GM18867 (cell line): Measurements from ENCODE around the gene CEACAM7.
"Not testable (repeated sequence)": the region's sequence is repeated elsewhere in the genome, so short reads cannot be mapped to it uniquely, and the experiment has no call there.

ENCODE experiments used
- ATAC-seq: cut with Tn5 transposase; IDR thresholded peaks from one replicate; pipeline ENCODE4 v1.9.1; 2021; ENCODE audit warnings: mild to moderate bottlenecking, moderate library complexity; ENCODE audit not compliant: unreplicated experiment

CEACAM7 gene

GRCh38 chr19:41657157-41657556 lies 30.9 kb downstream of the CEACAM7 start:
- no peak for ATAC-seq

- not testable (repeated sequence) for ATAC-seq
These were observed 31.3 kb downstream of the CEACAM7 start for GRCh38 chr19:41656756-41657155.

- no peak for ATAC-seq
These were observed 35.8 kb downstream of the CEACAM7 start for GRCh38 chr19:41652250-41652649.

DNA sequence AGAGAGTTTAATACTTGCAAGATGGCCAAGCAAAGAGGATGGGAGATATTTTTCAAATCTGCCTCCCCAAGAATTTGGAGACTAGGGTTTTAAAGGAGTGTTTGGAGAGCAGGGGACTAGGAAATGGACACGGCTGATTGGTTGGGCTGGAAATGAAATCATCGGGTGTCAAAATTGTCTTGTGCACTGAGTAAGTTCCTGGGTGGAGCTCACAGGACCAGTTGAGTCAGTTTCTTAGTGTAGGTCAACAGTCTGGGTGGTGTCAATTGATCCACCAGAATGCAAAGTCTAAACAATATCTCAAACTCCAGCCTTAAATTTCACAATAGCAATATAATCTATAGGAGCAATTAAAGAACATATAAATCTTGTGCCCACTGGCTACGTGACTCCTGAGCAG lies 38.2 kb downstream of the CEACAM7 start:
- ATAC-seq: no peak

- no peak for ATAC-seq
These were observed 41.4 kb downstream of the CEACAM7 start for GRCh38 chr19:41646589-41647204.

- ATAC-seq: no peak
These were observed 46.1 kb downstream of the CEACAM7 start for GRCh38 chr19:41641879-41642485.

DNA sequence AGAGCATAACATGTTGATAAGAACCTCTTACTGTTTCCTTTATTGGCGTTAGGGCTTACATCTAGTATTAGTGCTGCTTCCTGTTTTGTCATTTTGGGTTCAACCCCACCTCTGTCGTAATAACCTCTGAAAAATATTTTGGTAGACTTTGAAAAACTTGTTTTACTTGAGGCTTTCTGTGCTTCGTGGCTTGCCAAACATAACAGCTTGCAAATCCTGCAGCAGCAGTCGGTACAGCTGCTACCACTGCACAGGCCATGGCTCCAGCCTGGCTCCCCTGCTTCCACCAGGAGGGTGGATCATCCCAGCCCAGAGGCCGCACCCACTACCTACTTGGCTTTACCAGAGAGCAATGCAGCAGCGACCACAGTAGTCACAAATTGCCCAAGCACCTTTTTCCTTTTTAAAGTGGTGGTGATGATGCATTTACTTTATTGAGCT lies 49.4 kb downstream of the CEACAM7 start:
- ATAC-seq: no peak

GRCh38 chr19:41637484-41637883 lies 50.6 kb downstream of the CEACAM7 start:
- ATAC-seq: no peak

DNA sequence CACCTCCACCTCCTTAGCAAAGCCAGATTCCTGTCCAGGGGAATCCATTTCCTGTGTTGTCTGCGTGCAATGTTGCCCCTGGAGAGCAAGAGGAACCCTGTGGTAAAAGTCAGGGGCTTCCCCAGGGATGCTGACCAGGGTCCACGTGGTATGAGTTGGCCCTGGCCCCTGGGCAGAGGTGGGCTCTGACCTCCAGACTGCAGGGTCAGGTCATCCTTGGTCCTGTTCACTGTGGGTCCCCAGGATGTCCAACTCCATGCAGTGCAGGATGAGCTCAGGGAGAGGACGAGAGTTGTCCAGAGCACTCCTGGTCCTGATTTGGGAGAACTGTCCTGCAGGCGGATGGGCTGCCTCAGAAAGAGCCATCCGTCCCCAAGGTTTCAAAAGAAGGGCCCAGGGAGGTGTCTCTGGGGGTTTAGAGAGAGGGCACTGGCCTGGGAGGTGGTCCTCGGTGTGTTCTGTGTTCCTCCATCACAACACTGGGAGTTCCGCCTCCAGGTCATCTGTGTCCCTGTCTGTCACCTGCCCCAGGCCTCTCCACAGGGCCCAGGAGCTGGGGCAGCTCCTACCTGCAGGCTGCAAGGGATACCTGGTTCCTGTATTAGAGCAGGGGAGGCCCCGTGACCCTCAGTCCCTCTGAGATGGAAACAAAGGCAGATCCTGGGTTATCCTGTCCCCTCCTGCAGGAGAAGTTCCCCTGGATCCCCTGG lies 59.9 kb downstream of the CEACAM7 start:
- ATAC-seq: no peak

- ATAC-seq: no peak
These were observed 61.2 kb downstream of the CEACAM7 start, which contains the start of gene CEACAM4 for GRCh38 chr19:41626877-41627276. Gene CEACAM4 (minus strand): TSS chr19:41627074. CDS start chr19:41626963, 111 bp downstream.

DNA sequence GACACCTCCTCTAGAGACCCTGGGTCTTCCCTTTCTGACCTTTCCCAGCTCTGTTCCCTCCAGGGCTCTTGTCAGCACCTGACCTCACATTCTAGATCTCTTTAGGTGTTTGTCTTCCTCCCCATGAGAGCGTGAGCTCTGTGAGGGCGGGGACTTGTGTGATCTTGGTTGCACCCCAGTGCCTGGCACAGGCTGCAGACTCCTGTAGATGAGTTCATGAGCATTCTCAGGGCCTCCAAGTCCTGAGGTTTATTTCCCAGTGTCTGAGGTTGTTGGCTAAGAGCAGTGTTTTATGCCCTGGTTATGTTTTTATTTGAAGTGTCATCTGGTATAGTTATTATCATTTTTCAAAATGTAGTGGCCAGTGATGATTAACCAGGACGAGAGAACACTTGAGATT lies 61.8 kb downstream of the CEACAM7 start:
- ATAC-seq: no peak

- ATAC-seq: no peak
These were observed 63.1 kb downstream of the CEACAM7 start for GRCh38 chr19:41624937-41625336.

DNA sequence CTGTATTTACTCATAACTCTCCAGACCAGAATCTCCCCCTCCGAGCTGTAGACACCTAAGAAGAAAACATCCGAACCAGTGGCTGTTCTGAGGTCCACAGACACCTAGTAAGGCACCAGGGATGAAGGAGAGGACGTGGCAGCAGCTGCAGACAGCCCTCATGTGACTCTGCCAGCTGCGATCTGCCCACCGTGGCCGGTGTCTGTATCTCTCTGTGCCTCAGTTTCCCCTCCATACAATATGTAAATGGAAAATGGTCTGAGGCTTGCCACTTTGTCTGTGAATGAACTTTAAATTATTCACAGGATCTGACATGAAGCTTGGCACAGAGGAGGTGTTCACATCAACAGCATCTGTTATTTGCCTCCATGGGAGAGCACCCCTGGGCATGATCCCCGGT lies 63.6 kb downstream of the CEACAM7 start:
- no peak for ATAC-seq

DNA sequence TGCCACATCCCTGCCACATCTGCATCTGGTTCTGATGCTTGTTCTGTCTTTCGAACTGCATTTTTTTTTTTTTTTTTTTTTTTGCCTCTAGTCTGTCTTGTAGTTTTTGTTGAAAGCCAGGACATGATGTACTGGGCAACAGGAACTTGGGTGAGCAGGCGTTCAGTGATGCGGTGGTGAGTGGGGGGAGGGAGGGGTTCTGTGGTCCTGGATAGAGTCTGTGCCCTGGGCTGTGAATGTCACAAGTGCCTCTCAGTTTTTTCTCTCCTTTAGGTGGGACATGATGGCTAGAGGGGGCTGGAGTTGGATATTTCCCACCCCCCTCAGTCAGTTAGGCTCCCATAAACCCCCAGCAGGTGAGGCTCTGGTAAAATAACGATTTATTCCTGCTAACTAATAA lies 64.7 kb downstream of the CEACAM7 start:
- no peak for ATAC-seq
